ENCODE results near the gene RGN.
"Not testable (repeated sequence)": the region's sequence is repeated elsewhere in the genome, so short reads cannot be mapped to it uniquely, and the experiment has no call there.

Gene RGN

GRCh38 chrX:47124466-47124865 lies 46.2 kb downstream of the RGN start:
- not testable (repeated sequence) for DNase-seq

- DNase-seq: peak; percentile 90
Observed at GRCh38 chrX:47129157-47129898, 51.1 kb downstream of the RGN start.

GRCh38 chrX:47129899-47130358 lies 51.7 kb downstream of the RGN start:
- no peak for DNase-seq

- no peak for DNase-seq
Observed at GRCh38 chrX:47133493-47133892, 55.2 kb downstream of the RGN start.

GRCh38 chrX:47135650-47136049 lies 57.4 kb downstream of the RGN start:
- not testable (repeated sequence) for DNase-seq

GRCh38 chrX:47138171-47138570 lies 59.9 kb downstream of the RGN start:
- no peak for DNase-seq

All from NCI-H526 treated with DMSO at 0.1 percent for 48 hours (cell line).